ENCODE measurements around the gene MAP2. TPM values are rescaled to one million over a fixed set of nuclear protein-coding genes. Genes with fewer than 3 reads are reported as not detected.

Gene MAP2
- total RNA-seq, 1 experiment from 2014 or later: 7.4 TPM

DNA sequence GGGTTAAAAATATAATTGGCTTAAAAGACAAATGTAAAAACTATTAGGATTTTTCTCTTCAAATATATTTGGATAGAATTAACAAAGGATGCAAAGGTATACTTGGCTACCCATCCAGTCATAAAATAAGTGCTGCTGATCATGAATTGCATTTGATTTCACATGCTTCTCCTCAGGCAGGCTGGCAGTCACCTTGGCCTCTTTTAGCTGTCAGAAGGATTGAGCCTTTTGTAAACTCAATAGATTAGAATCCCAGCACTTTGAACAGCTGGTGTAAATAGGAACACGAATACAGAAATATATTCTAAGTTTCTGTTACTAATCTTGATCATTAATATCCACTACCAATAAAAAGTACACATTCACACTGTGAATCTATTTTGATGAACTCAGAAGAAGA is 178.4 kb downstream of the MAP2 start:
- H4K20me1 ChIP-seq (ENCODE audit: insufficient read depth): no peaks in the 10 kb centered on the region
- no peaks in the 10 kb centered on the region for H3K4me1 ChIP-seq (ENCODE audit: control insufficient read depth in 1 of 2, insufficient read depth in 2 of 2, low read length in 2 of 2)
- no peaks in the 10 kb centered on the region for H3K79me2 ChIP-seq (ENCODE audit: insufficient read depth, low read length)
- H3K27me3 ChIP-seq (ENCODE audit: insufficient read depth, low read length): no peaks in the 10 kb centered on the region
- ChIA-PET RAD21 (ENCODE audit: low non-redundant PET in 1 of 2, low total read pairs in 2 of 2, uncharacterized antibody in 2 of 2, unreplicated experiment in 2 of 2) (no interaction called here), POLR2A (no interaction called here), CTCF (no interaction called here)
- no peak overlapping the region for H2AFZ ChIP-seq (ENCODE audit: low read depth, low read length, poor library complexity, severe bottlenecking)
- no peak for ATAC-seq
- no peaks in the 10 kb centered on the region for H3K9me2 ChIP-seq (ENCODE audit: insufficient read depth)
- TF ChIP-seq FOSL1 (IDR thresholded peaks at IDR 0.05; ENCODE audit: low read depth) (no peak), EGR1 (IDR thresholded peaks at IDR 0.05; ENCODE audit: low read depth) (no peak), EZH2 (IDR thresholded peaks at IDR 0.05) (no peak), POLR2A (IDR thresholded peaks at IDR 0.05; ENCODE audit: borderline replicate concordance, extremely low read depth, insufficient read depth, insufficient read length) (no peak), CBX3 (IDR thresholded peaks at IDR 0.05; ENCODE audit: low read depth) (no peak), ELF1 (IDR thresholded peaks at IDR 0.05; ENCODE audit: borderline replicate concordance, low read depth) (no peak), JUND (IDR thresholded peaks at IDR 0.05) (no peak)
- TF ChIP-seq, protein P1, sequence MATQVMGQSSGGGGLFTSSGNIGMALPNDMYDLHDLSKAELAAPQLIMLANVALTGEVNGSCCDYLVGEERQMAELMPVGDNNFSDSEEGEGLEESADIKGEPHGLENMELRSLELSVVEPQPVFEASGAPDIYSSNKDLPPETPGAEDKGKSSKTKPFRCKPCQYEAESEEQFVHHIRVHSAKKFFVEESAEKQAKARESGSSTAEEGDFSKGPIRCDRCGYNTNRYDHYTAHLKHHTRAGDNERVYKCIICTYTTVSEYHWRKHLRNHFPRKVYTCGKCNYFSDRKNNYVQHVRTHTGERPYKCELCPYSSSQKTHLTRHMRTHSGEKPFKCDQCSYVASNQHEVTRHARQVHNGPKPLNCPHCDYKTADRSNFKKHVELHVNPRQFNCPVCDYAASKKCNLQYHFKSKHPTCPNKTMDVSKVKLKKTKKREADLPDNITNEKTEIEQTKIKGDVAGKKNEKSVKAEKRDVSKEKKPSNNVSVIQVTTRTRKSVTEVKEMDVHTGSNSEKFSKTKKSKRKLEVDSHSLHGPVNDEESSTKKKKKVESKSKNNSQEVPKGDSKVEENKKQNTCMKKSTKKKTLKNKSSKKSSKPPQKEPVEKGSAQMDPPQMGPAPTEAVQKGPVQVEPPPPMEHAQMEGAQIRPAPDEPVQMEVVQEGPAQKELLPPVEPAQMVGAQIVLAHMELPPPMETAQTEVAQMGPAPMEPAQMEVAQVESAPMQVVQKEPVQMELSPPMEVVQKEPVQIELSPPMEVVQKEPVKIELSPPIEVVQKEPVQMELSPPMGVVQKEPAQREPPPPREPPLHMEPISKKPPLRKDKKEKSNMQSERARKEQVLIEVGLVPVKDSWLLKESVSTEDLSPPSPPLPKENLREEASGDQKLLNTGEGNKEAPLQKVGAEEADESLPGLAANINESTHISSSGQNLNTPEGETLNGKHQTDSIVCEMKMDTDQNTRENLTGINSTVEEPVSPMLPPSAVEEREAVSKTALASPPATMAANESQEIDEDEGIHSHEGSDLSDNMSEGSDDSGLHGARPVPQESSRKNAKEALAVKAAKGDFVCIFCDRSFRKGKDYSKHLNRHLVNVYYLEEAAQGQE (IDR thresholded peaks at IDR 0.05; ENCODE audit: low read depth): no peak
- TF ChIP-seq, protein P2, sequence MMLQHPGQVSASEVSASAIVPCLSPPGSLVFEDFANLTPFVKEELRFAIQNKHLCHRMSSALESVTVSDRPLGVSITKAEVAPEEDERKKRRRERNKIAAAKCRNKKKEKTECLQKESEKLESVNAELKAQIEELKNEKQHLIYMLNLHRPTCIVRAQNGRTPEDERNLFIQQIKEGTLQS (IDR thresholded peaks at IDR 0.05): no peak
- TF ChIP-seq, protein P3, sequence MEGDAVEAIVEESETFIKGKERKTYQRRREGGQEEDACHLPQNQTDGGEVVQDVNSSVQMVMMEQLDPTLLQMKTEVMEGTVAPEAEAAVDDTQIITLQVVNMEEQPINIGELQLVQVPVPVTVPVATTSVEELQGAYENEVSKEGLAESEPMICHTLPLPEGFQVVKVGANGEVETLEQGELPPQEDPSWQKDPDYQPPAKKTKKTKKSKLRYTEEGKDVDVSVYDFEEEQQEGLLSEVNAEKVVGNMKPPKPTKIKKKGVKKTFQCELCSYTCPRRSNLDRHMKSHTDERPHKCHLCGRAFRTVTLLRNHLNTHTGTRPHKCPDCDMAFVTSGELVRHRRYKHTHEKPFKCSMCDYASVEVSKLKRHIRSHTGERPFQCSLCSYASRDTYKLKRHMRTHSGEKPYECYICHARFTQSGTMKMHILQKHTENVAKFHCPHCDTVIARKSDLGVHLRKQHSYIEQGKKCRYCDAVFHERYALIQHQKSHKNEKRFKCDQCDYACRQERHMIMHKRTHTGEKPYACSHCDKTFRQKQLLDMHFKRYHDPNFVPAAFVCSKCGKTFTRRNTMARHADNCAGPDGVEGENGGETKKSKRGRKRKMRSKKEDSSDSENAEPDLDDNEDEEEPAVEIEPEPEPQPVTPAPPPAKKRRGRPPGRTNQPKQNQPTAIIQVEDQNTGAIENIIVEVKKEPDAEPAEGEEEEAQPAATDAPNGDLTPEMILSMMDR (IDR thresholded peaks at IDR 0.05 in 2 of 3, conservative IDR thresholded peaks at IDR 0.05 in 1 of 3; ENCODE audit: borderline replicate concordance in 1 of 3, insufficient read depth in 1 of 3, low read depth in 2 of 3, low read length in 2 of 3): no peak
- TF ChIP-seq, protein P4, sequence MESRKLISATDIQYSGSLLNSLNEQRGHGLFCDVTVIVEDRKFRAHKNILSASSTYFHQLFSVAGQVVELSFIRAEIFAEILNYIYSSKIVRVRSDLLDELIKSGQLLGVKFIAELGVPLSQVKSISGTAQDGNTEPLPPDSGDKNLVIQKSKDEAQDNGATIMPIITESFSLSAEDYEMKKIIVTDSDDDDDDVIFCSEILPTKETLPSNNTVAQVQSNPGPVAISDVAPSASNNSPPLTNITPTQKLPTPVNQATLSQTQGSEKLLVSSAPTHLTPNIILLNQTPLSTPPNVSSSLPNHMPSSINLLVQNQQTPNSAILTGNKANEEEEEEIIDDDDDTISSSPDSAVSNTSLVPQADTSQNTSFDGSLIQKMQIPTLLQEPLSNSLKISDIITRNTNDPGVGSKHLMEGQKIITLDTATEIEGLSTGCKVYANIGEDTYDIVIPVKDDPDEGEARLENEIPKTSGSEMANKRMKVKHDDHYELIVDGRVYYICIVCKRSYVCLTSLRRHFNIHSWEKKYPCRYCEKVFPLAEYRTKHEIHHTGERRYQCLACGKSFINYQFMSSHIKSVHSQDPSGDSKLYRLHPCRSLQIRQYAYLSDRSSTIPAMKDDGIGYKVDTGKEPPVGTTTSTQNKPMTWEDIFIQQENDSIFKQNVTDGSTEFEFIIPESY (IDR thresholded peaks at IDR 0.05; ENCODE audit: extremely low read depth, insufficient replicate concordance, low read length): no peak
- H3K9ac ChIP-seq (ENCODE audit: low read length): no peak overlapping the region
- DNase-seq (ENCODE audit: low read depth, low spot score): no peak
- H3K4me3 ChIP-seq (replicated peaks in 1 of 2; ENCODE audit: low read depth in 1 of 2, low read length in 2 of 2): no peak overlapping the region
- no peak overlapping the region for H3K27ac ChIP-seq (ENCODE audit: low read depth, low read length)
- H3K4me2 ChIP-seq (ENCODE audit: low read length): no peak overlapping the region
- no peaks in the 10 kb centered on the region for H3K9me3 ChIP-seq (ENCODE audit: control insufficient read depth in 1 of 2, insufficient read depth in 1 of 2, low read depth in 1 of 2, low read length in 2 of 2)
- intact Hi-C loops (cut with micrococcal nuclease): no loop called here
- no peaks in the 10 kb centered on the region for H3K36me3 ChIP-seq (ENCODE audit: control insufficient read depth in 1 of 2, insufficient read depth in 2 of 2, low read length in 2 of 2)
- BruUV-seq (replicated peaks): no TSS peak
